Right renal pelvis (tissue), 4 donors: ENCODE data around the gene ADGRB2. TPM values are rescaled to one million over a fixed set of nuclear protein-coding genes. Genes with fewer than 3 reads are reported as not detected.

ENCODE experiments used
- DNase-seq, 4 donors: peaks; one replicate each; pipeline ENCODE4 v3.0.0-alpha.2; 2013; ENCODE audit warnings: low read depth in 4 of 4, low spot score in 3 of 4, missing footprints in 1 of 4
- polyA plus RNA-seq, 4 donors: library from polyadenylated mRNA; unstranded; fragments of 120-200 nt; gene quantifications; one replicate each; pipeline ENCODE4 v1.2.1, GENCODE V29; 2013; ENCODE audit not compliant: insufficient read length in 4 of 4

Gene ADGRB2
- polyA plus RNA-seq, 4 donors: 11.4 to 20.3 (median 12.2) TPM

DNA sequence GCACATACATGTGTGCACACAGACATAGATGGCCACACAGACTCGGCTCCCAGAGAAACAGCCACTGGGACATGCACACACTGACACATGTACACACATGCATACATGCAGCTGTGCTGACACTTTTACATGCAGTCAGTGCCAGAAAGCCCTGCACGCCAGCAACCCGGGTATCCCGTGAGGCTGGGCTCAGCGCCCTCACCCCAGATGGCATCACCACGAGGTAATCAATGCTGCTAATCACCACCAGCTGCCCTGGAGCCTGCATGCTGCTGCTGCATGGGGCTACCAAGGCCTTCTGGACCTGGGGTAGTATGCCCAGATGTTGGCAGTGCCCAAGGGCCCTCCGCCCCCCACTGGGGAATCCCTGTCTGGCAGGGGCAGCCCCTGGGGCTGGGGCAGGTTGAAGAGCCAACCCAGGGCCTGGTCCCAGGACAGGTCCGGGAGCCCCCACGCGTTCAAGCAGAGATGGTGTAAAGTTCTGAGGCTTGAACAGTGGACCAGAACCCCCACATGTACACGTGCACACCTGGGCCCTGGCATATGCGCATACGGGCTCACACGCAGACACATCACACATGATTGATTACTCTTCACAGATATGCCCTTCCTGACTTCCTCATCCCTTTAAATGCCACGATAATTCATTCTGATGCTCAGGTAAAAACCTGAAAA is 57.6 kb downstream of the ADGRB2 start:
- no peak for DNase-seq

DNA sequence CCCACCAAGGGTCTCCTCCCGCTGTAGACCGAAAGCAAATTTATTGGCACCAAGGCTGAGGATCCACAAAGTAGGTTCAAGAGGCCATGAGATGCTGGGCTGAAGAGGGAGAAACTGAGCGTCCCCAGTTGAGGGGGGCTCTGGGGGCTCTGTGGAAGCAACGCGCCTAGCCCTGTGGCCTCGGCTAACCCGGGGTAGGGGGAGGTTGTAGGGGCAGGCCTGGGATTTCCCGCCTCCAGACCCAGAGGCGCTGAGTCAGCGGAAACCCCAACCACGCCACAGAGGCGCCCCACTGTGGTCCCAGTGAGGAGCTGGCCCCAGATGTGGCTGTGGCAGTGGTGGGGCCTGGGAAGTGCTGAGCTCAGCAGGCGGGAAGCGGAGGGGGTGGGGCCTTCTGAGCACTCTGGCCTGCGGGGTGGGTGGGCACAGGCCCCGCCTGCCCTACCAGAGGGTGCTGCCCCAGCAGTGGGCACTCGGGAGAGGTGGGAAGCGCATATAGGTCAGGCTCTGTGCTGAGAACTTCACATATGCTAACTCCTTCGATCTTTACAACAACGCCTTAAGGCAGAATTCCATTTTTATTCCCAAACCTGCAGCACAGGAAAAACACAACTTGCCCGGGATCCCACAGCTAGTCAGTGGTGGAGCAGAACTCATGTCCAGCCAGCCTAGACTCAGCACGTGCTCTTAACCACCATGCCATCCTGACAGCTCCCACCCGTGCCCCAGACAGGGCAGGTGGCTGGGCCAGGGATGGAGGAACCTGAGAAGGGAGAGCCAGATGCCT is 58.9 kb downstream of the ADGRB2 start:
- peak in 2 of 4 donors; percentile 43 to 51 for DNase-seq

DNA sequence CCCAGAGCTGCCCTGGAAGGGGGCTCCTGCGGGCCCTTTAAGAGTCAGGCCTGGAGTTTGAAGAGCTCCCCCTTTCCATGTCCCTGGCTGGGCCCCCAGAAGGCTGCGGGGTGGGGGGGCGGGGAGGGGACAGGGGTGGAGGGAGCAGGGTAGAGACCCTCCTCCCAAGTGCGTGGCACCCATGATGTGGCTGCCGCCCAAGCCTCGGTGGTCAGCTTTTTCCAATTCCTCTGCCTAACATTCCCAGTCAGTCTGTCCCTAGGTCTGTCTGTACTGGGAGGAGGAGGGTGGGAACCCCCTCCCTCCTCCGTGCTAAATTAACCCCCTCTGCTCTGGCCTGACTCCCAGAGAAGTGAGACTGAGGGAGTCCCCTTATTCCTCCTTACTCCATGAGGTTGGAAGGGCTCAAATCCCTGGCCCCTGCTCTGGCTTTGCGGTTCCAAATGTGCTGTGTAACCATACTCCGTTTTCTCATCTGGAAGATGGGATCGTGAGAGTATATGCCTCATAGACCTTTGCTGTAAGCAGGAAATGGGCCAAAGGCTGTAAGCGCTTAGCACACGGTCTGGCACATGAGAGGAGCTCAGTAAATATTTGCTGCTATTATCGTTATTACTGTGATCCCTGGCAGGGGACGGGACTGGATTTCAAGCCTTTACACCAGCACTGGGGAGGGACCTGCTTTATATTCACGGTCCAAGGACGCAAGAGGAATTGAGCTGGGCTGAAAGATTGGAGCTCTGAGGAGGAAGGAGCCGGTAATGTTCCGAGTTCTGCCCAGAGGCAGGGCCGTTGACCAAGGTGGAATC is 59.7 kb downstream of the ADGRB2 start:
- no peak for DNase-seq

DNA sequence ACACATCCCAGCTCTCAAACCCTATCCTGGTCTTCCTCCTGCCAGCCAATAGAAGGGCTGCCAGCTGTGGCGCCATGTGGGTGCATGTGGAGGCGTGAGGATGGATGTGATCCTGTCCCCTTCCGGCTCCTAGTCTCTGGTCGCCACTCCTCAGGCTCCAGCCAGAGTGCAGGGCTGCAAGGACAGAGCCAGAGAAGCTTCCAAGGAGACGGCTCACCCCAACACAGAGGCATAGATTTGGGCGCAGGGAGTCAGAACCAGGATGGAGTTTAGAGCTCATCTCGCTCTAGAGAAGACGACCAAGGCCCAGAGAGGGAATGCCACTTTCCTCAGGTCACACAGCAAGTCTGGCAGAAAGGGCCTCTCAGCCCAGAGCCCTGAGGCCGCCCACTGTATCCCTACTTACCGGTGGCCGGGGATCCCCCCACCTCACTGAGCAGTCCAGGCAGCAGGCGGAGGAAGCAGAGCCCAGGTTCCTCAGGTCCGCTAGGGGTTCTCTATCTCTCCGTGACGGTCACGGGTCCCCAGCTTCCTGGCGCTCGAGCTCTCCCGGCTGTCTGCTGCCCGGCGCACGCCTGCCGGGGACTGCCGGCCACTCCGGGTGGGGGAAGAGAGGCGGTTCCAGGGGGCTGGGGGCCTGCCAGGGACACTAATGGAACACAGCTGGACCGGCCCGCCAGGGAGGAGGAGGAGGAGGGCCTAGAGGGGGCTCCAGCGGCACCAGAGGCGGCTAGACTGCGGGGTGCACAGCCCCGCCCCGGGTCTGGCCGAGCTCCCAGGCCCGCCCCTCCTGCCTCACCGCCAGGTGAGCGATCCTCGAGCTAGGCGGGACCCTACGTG is 60.5 kb downstream of the ADGRB2 start, which contains the start of gene COL16A1:
COL16A1 (minus strand) TSS at position 587 of the 840 bp plus-strand sequence. CDS start 1,824 bp downstream, outside the sequence.
- DNase-seq: peak; percentile 63 to 66 (median 64)

DNA sequence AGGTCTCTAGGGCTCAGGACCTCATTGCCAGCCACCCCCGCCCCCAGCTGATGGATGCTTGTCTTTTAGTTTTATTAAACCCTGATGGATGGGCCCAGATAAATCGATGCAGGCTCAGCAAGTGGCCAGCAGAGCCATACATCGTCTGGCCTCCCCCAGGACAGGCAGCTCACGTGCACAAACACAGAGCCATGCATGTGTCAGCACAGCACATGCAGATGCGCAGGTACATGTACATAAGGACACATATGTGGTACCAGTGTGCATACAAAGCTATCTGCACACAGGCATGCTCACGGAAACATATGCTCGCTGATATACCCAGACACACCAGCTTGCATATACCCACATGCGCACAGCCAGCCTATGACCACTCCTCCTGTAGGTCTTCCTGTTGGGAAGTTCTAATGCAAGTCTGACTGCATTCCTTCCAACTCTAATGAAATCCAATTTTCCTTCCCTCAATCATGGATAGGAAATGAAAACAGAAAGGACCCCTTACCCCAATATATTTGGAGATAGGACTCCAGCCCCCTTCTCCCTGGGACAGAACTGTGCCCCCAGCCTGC is 61.2 kb downstream of the ADGRB2 start:
- no peak for DNase-seq

DNA sequence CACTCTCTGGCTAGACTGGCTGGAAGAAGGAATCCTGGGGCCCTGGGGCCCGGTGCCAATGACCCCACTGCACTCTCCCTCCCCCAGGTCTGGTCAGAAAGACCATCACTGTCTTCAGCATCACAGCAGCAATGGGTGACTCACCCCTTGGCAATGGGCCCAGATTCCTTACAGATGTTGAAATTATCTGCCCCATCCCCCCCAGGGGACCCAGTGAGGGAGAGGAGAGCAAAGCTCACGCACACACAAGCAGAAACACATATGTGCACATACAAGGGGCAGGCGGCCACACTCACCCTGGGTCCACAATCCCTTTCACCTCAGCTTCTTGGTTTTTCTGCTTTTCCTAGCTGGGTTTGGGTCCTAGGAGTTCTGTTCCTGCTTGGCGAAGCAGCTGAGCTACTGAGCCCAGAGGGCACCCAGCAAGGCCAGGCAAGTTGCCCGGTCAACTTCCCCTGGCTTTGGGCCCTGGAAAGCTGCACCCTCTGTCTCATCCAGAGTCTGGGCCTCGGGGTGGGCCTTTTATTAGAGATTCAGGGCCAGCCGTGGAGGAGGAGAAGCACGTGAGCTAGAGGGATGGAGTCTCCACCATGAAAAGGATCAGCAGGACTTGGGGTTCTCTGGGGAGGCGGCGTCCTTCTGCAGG is 62.9 kb downstream of the ADGRB2 start:
- peak in 1 of 4 donors; percentile 50 for DNase-seq

DNA sequence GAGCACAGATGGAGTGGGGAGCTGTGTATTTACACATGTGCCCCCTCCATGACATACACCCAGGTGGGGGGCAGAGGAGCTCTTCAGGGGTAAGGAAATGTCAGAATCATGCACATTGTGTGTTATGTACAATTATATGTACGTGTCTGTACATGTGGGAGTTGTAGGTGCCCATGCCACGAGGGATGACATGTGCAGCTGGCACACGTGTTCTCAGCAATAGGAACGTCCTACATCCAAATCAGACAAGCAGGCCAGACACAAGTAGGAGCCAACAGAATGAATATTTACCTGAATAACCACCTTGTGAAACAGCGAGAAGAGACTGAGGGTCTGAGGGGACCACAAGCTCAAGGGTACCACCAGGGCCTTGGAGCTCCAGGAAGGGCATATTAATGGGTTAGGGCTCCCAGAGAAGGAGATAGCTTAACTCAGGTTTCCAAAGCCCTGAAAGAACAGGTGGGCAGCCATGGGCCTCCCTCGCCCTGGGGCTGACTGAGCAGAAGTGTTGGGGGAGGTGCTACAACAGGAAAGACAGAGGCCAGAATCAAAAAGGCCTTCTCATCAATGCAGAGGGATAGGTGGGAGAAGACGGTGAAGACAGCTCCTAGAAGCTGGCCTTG is 63.6 kb downstream of the ADGRB2 start:
- DNase-seq: no peak

DNA sequence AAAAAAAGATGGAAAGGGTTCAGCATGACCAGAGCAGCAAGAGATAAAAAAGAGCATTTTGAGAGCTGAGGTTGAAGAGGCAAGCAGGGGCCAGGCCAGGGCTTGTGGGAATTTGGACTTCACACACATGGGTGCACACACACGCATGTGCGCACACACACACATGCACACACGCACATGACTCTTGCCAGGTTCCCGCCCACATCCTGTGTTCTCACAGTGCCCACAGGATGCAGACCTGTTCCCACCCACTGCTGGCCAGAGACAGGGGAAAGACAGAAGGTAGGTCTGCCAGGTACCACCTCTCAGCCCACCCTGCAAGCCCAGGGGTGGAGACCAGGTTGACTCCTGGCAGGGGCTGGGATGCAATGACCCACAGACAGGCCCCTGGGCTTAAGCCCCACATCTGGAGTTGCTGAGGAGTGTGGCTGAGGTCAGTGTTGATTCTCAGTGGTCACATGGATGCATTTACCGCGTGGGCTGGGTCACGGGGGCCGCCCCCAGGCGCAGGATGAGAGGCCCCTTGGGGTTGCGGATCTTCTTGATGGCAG is 64.7 kb downstream of the ADGRB2 start:
- no peak for DNase-seq

DNA sequence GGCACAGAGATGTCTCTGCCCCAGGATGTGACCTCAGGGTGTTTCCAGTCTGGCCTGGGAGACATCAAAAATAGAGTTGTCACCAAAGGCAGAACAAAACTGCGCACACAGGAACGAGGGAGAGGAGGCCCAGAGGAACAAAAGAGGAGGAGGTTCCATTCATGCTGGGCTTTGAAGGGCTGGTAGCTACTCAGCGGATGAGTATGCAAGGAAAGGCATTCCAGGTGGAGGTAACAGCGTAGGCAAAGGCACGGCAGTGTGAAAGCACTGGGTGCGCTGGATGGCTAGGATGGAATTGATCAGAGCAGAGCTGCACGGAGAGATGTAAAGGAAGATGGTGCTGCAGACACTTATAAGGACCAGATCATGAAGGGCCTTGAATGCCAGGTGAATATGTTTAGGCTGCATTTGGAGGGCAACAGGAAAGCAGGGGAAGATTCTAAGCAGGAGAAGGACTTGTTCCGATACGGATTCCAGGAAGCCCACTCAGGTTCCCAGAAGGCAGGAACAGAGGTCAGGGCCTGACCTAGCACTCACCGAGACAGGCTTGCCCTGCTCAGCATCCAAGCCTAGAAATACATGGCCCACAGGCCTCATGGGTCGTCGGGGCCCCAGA is 66.7 kb downstream of the ADGRB2 start:
- no peak for DNase-seq

DNA sequence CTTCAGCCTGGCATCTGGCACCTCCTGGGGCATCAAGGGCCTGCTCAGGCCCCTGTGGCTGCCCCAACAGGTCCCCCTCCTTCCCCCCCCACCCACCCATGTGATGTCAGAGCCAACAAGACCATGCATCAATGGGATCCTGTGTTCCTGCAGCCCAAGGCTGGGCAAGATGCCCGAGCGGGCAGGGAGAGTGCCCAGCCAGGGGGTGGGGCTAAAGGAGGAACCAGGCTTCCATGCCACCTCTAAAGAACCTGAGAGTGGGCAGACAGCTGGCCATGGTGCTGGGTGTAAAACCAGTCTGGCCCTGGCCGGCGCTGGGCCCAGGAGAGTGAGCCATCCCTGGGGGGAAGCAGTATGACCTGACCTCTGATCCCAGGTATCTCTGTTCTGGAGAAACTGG is 67.9 kb downstream of the ADGRB2 start:
- no peak for DNase-seq

DNA sequence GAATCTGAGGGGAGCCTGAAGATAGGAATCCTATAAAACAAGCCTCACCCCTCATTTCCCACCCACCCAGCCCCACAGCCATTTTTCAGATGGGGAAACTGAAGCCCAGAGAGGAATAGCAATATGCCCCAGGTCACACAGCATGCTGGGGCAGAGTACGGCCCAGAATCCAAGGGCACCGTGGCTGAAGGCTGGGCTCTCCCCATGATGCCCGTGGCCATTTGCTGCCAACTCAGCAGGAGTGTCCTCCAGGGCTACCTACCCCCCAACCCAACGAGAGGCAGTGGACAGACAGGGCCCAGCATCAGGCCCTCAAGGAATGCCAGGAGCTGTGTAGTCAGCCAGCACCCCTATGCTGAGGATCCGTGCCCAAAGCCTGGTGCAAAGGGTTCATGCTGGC is 68.8 kb downstream of the ADGRB2 start:
- DNase-seq: no peak

DNA sequence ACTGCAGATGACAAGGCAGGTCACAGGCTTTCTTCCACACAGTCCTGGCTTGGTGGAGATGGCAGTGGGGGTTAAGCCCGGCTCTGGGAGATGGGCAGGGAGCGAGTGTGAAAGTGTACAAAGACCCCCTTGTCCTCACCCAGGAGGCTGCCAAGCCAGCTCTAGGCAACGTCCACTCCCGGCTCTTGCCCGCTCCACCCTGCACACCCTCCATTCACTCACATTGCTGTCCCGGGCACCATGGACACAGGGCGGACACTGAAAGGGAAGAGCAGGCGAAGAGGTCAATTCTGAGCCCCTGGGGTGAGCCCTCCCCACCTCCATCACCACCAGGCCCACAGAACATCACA is 69.2 kb downstream of the ADGRB2 start:
- DNase-seq: no peak

DNA sequence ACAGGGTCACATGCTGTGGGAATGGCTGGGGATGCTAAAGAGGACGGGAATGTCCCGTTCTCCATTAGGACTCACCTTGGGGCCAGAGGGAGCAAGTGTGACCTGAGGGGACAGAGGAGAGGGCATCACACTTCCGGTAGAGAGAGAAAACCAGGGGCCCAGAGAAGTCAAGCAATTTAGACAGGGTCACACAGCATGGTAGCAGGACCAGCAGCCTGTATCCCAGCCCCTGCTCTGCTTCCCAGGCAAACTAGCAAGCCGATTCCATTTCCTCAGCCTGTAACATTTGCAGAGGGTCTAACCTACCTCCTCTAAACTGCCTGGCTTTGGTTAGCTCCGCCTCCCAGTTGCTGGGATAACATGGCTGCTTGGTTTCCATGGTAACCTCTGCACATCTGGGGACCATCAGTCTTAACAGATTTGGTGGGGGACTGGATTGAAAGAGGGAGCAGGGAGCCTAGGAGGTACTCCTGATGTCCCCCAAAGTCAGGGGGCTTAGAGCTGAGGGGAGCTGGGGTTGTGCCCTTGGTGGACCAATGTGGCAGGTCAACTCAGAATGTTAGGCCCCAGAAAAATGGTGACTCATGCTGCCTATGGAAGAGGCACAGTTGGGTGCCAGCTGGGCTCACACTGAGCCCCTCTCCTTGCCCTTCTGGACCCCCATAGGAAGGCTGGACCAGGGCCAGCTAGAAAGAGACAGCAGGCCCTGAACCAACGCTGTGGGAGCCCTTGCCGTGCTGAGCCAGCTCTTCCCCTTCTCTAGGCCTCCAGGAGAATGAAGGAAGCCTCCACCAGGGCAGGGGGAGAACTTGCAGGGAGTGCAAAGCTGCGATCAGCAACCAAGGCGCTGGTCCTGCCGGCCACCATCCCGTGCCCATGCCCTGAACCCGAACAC is 69.8 kb downstream of the ADGRB2 start:
- no peak for DNase-seq

DNA sequence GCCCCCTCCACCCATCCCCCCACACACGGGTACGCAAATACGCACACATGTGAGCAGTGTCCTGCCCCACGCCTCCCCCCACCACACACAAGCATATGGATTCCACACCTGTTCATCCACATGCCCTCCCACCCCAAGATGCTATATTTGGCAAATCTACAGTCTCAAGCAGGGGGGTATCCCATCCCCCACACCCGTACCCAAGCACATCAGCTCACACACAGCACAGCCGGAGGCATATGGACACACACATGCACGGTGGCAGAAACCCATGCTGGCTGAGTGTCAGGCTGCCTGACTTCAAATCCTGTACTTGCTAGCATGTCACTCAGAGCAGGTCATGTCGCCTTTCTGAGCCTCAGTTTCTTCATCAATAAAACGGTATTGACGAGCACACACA is 70.9 kb downstream of the ADGRB2 start:
- DNase-seq: no peak

DNA sequence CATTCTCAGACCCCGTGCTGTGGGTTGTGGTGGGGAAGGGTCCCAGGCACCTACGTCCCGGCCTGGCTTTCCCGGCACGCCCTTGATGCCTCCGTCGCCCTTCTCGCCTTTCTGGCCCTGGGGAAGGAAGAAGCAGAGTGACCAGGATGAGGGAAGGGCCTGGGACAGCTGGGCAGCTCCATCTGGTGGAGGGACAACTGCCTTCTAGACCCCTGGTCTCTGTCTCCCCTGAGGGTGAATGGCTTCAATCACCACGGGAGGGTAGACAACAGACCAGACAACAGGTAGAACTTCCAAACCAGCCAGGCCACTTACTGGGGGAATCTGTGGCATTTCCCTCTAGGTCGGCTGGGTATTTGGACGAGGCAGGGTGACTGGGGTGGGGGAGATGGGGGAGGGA is 72.2 kb downstream of the ADGRB2 start:
- no peak for DNase-seq

DNA sequence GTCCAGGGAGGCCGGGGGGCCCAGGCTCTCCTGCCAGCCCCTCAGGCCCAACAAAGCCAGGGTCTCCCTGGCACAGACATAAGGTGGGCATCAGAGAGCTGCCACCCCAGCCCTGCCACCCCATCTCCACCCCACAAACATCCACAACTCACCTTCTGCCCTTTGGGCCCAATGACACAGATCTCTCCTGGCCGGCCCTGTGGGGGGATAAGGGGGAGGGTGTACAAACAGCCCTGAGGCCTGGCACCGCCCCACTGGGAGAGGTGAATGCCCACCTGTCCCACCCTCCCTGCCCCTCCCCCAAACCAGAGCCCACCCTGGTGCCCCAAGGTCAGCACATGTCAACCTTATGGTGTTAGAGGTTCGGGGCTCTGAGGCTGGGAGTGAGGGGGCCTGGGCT is 72.7 kb downstream of the ADGRB2 start:
- DNase-seq: no peak

DNA sequence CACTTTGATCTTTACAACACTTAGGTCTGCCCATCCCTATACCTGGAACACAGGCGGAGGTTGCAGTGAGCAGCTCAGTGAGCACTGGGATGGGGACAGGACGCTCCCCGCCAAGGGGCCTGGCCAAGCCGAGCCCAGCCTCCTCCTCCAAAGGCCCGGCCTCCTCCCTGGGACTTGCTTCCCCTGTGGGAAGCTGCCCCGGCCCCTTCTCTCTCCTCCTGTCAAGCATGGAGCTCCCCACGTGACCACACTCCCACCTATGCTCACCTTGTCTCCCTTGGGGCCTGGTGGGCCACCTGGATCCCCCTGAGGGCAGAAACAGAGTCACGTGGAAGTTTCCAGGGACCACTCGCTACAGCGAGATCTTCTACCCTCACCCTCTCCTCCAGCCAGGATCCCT is 73.2 kb downstream of the ADGRB2 start:
- DNase-seq: no peak
